SK-N-SH (cell line): ENCODE results near the gene ADCY9. TPM values are rescaled to one million over a fixed set of nuclear protein-coding genes. Genes with fewer than 3 reads are reported as not detected.

Experiments
- CTCF ChIA-PET: fragments of 300-600, 350-600 bp; formaldehyde crosslinking; extraction: SDS; loops from one replicate; lab custom pipeline; 2021; lab: Yijun Ruan, JAX
- POLR2A ChIA-PET: fragments of 350-600 bp; sonication (Branson Sonifier 250); formaldehyde crosslinking; extraction: SDS; loops from one replicate; lab custom pipeline; 2020; ENCODE audit warnings: antibody characterized with exemption, inconsistent platforms; lab: Yijun Ruan, JAX
- DNase-seq: peaks from one replicate; pipeline ENCODE4 v3.0.0; 2012
- H2AFZ ChIP-seq: fragments of 200-600 bp; sonication (generic); 2 replicates; pipeline ENCODE4 v1.8.1; 2016; ENCODE audit warnings: antibody characterized with exemption, mild to moderate bottlenecking, low read depth
- H3F3A ChIP-seq: fragments of 200-600 bp; sonication (generic); replicated peaks from 2 replicates; pipeline ENCODE3; 2016; ENCODE audit warnings: antibody characterized with exemption, mild to moderate bottlenecking; ENCODE audit not compliant: insufficient read depth
- H3K27ac ChIP-seq, 2 experiments: fragments of 200-500 bp in 1 of 2; fragments of 200-600 bp in 1 of 2; sonication (Bioruptor generic) in 1 of 2; sonication (generic), shearing (Covaris generic) in 1 of 2; 2 replicates each; pipeline versions ENCODE4 v1.5.1 to v1.6.1; 2014 to 2016; ENCODE audit warnings: low read depth in 2 of 2, inconsistent platforms in 1 of 2, low read length in 1 of 2, mild to moderate bottlenecking in 1 of 2, mixed read lengths in 1 of 2
- H3K27me3 ChIP-seq: fragments of 200-600 bp; sonication (generic), shearing (Covaris generic); 2 replicates; pipeline ENCODE4 v1.6.1; 2016; ENCODE audit warnings: mixed run types; ENCODE audit not compliant: insufficient read depth
- H3K36me3 ChIP-seq, 2 experiments: fragments of 200-500 bp in 1 of 2; fragments of 200-600 bp in 1 of 2; sonication (Bioruptor generic) in 1 of 2; sonication (generic) in 1 of 2; replicated peaks in 1 of 2; 2 replicates each; pipeline versions ENCODE3 to v1.5.1; 2014 to 2016; ENCODE audit warnings: low read length in 1 of 2, mild to moderate bottlenecking in 1 of 2; ENCODE audit not compliant: insufficient read depth in 2 of 2, control insufficient read depth in 1 of 2
- H3K4me1 ChIP-seq, 2 experiments: fragments of 200-500 bp in 1 of 2; fragments of 200-600 bp in 1 of 2; sonication (Bioruptor generic) in 1 of 2; sonication (generic), shearing (Covaris generic) in 1 of 2; 2 replicates each; pipeline versions ENCODE4 v1.5.1 to v1.6.1; 2014 to 2016; ENCODE audit warnings: low read depth in 1 of 2, low read length in 1 of 2, mixed run types in 1 of 2; ENCODE audit not compliant: insufficient read depth in 2 of 2, control insufficient read depth in 1 of 2
- H3K4me2 ChIP-seq: fragments of 200-600 bp; sonication (generic), shearing (Covaris generic); 2 replicates; pipeline ENCODE4 v1.6.1; 2017; ENCODE audit warnings: mixed run types
- H3K4me3 ChIP-seq, 2 experiments: fragments of 200-500 bp in 1 of 2; fragments of 200-600 bp in 1 of 2; sonication (Bioruptor generic) in 1 of 2; sonication (generic), shearing (Covaris generic) in 1 of 2; 2 replicates each; pipeline versions ENCODE4 v1.5.1 to v1.8.1; 2014 to 2016; ENCODE audit warnings: low read depth in 2 of 2, inconsistent platforms in 1 of 2, low read length in 1 of 2, mild to moderate bottlenecking in 1 of 2, mixed read lengths in 1 of 2, moderate library complexity in 1 of 2
- H3K79me2 ChIP-seq: fragments of 200-600 bp; sonication (generic); 2 replicates; pipeline ENCODE4 v1.8.1; 2017; ENCODE audit warnings: mild to moderate bottlenecking; ENCODE audit not compliant: insufficient read depth
- H3K9ac ChIP-seq: fragments of 200-600 bp; sonication (generic); 2 replicates; pipeline ENCODE4 v1.6.1; 2017; ENCODE audit warnings: mixed run types
- H3K9me2 ChIP-seq: fragments of 200-600 bp; sonication (generic); 2 replicates; pipeline ENCODE4 v1.6.1; 2017; ENCODE audit warnings: mixed run types
- H3K9me3 ChIP-seq: fragments of 200-600 bp; sonication (generic); 2 replicates; pipeline ENCODE4 v1.6.1; 2017; ENCODE audit warnings: mixed run types, mild to moderate bottlenecking, moderate library complexity
- H4K20me1 ChIP-seq: fragments of 200-600 bp; sonication (generic); 2 replicates; pipeline ENCODE4 v1.6.1; 2017; ENCODE audit warnings: mild to moderate bottlenecking, mixed run types; ENCODE audit not compliant: insufficient read depth
- CHD2 ChIP-seq: fragments of 150-350 bp; IDR thresholded peaks from 2 replicates; pipeline ENCODE4 v1.6.1; 2018; ENCODE audit warnings: low read length; ENCODE audit not compliant: partially characterized antibody
- FOSL2 ChIP-seq: IDR thresholded peaks from 2 replicates; pipeline ENCODE4 v1.4.0; 2012; ENCODE audit warnings: low read depth, mild to moderate bottlenecking, moderate library complexity, borderline replicate concordance
- FOXJ3 ChIP-seq: sonication (generic); formaldehyde crosslinking; IDR thresholded peaks from 2 replicates; pipeline ENCODE4 v1.5.1; 2020; ENCODE audit warnings: mild to moderate bottlenecking, missing genetic modification reagents
- GABPA ChIP-seq: IDR thresholded peaks from 2 replicates; pipeline ENCODE4 v1.4.0; 2012; ENCODE audit warnings: low read depth, mild to moderate bottlenecking
- IRF3 ChIP-seq: fragments of 150-350 bp; IDR thresholded peaks from 2 replicates; pipeline ENCODE4 v1.6.1; 2016; ENCODE audit warnings: mild to moderate bottlenecking, low read depth, low read length
- MAX ChIP-seq: IDR thresholded peaks from 2 replicates; pipeline ENCODE4 v1.4.0; 2012; ENCODE audit warnings: low read depth
- NFIC ChIP-seq: IDR thresholded peaks from 2 replicates; pipeline ENCODE4 v1.4.0; 2012; ENCODE audit warnings: borderline replicate concordance
- NRF1 ChIP-seq: IDR thresholded peaks from 2 replicates; pipeline ENCODE4 v1.6.1; 2012; ENCODE audit warnings: low read depth, mild to moderate bottlenecking, low read length
- PBX3 ChIP-seq: IDR thresholded peaks from 2 replicates; pipeline ENCODE4; 2012
- RAD21 ChIP-seq: IDR thresholded peaks from 2 replicates; pipeline ENCODE4 v1.6.1; 2012; ENCODE audit warnings: mild to moderate bottlenecking, low read length
- RCOR1 ChIP-seq: fragments of 150-350 bp; IDR thresholded peaks from 2 replicates; pipeline ENCODE4 v1.6.1; 2017; ENCODE audit warnings: antibody characterized with exemption, low read length
- REST ChIP-seq: IDR thresholded peaks from 2 replicates; pipeline ENCODE4 v1.6.1; 2012; ENCODE audit warnings: mild to moderate bottlenecking, low read depth, low read length, moderate library complexity
- RFX5 ChIP-seq: IDR thresholded peaks from 2 replicates; pipeline ENCODE4 v1.6.1; 2012; ENCODE audit warnings: mild to moderate bottlenecking, improper control_type of control experiment, low read length
- SMC3 ChIP-seq: IDR thresholded peaks from 2 replicates; pipeline ENCODE4 v1.6.1; 2012; ENCODE audit warnings: low read depth, low read length, improper control_type of control experiment
- TEAD4 ChIP-seq: IDR thresholded peaks from 2 replicates; pipeline ENCODE4 v1.4.0; 2012; ENCODE audit warnings: mild to moderate bottlenecking, borderline replicate concordance; ENCODE audit not compliant: insufficient read depth
- USF1 ChIP-seq: IDR thresholded peaks from 2 replicates; pipeline ENCODE4 v1.4.0; 2012; ENCODE audit warnings: low read depth, borderline replicate concordance
- YY1 ChIP-seq: IDR thresholded peaks from 2 replicates; pipeline ENCODE4 v1.4.0; 2012; ENCODE audit warnings: low read depth, mild to moderate bottlenecking
- WGBS: methylation state at CpG from one replicate; pipeline ENCODE4 v1.1.6; 2017; ENCODE audit warnings: low lambda C conversion rate; 5-methylcytosine and 5-hydroxymethylcytosine counted together
- polyA plus RNA-seq, 3 experiments: library from polyadenylated mRNA; depleted of rRNA; stranded (reverse); fragments of >200 nt; gene quantifications; 2 replicates each; pipeline ENCODE4 v1.2.3, GENCODE V29; 2012

ADCY9 gene
- polyA plus RNA-seq, 1 of the 3 experiments (the other 2 are of a cell fraction) = 5.2 TPM

- Histone ChIP-seq H2AFZ (no peak overlapping the region), H3K27me3 (no peaks in the 10 kb centered on the region), H4K20me1 (no peaks in the 10 kb centered on the region), H3K9ac (no peak overlapping the region), H3K4me2 (no peak overlapping the region), H3F3A (no peaks in the 10 kb centered on the region), H3K79me2 (no peaks in the 10 kb centered on the region), H3K9me3 (no peaks in the 10 kb centered on the region), H3K9me2 (no peaks in the 10 kb centered on the region), H3K4me1 (peaks cover 13% of the 10 kb centered on the region in 2 experiments; a peak in 3 of 4 replicates), H3K4me3 (no peak overlapping the region), H3K36me3 (no peaks in the 10 kb centered on the region), H3K27ac (no peak overlapping the region)
- ChIA-PET POLR2A (interaction anchor here (1.4 to 1.6 kb wide), 3 partner anchors 201 to 289 kb away, joined by 4 to 10 read pairs (median 6); no protein-coding TSS in a partner anchor), CTCF (interaction anchor here (0.6 to 3.4 kb wide), 33 partner anchors 8 to 423 kb away, joined by 3 to 80 read pairs (median 5); partner anchors contain the start of genes ADCY9 and SRL)
- TF ChIP-seq RCOR1 (no peak), REST (no peak), FOSL2 (no peak), RAD21 (no peak), USF1 (no peak), SMC3 (no peak), NFIC (no peak), NRF1 (no peak), FOXJ3 (CRISPR knock-in tag) (no peak), PBX3 (no peak), GABPA (no peak), YY1 (no peak), IRF3 (no peak), CHD2 (no peak), RFX5 (no peak), TEAD4 (no peak), MAX (no peak)
- WGBS = 100% methylated on average over 5 of the region's 13 CpGs
- no peak for DNase-seq
Measured at GRCh38 chr16:3982216-3982615, 134.0 kb downstream of the ADCY9 start.
